ENCODE results near the gene MRTFA.

Gene MRTFA

DNA sequence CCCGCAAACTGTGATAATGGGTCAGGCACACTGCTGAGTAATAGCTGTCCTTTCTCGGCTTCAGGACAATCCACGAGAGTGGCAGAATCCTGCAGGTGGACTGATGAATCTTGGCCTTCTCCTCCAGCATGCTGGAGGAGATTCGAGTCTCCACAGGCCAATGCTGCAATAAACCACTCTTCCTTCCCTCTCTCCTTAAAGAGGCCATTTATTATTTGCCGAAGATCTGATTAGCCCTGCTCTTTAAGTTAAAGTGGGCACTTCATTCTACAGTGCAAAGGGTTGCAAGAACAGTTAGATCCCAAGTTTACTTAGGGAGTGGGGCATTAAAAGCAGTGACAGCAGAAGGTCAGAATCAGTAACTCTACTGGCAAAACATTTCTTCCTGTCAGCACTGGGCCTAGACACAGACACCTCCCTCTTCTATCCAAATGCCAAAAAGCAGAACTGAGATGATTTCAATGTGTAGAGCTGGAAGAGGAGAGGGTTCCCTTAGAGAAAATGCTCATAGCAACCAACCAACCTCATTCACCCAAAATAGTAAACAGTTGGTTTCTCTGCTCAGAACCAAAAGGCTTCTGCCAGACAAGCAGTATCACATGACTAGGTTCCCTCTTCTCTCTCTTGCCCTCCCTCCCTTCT is 144.4 kb downstream of the MRTFA start:
- no peak for DNase-seq (ENCODE audit: low read depth, low spot score)

- DNase-seq (ENCODE audit: low read depth, low spot score): no peak
These were observed 148.8 kb downstream of the MRTFA start for GRCh38 chr22:40487663-40488249.

DNA sequence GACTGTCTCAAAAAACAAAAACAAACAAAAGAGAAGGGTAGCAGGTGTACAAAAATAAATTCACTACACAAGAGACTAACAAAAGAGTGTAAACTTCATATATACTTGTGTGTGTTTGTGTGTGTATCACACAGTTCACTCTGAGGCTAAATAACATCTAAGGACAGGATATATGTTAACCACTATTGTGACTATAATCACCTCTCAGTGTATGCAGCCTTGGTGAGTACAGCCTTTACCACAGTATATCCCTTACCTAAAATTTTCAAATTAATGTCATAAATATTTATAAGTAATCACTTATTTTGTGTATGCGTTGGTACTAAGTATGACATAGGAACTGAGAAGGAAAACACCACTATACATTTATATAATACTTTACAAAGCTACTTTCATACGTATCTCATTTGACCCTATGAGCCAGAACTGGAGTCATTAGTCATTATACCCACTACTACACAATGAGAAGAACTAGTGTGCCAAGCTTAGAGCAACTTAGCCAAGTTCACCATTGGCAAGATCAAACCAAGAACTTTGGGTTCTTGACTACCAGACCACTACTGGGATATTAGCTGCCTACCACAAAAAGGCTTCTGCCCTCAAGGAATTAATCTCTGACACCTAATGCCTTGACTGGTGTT is 149.4 kb downstream of the MRTFA start:
- no peak for DNase-seq (ENCODE audit: low read depth, low spot score)

- no peak for DNase-seq (ENCODE audit: low read depth, low spot score)
These were observed 150.5 kb downstream of the MRTFA start for GRCh38 chr22:40485813-40486667.

DNA sequence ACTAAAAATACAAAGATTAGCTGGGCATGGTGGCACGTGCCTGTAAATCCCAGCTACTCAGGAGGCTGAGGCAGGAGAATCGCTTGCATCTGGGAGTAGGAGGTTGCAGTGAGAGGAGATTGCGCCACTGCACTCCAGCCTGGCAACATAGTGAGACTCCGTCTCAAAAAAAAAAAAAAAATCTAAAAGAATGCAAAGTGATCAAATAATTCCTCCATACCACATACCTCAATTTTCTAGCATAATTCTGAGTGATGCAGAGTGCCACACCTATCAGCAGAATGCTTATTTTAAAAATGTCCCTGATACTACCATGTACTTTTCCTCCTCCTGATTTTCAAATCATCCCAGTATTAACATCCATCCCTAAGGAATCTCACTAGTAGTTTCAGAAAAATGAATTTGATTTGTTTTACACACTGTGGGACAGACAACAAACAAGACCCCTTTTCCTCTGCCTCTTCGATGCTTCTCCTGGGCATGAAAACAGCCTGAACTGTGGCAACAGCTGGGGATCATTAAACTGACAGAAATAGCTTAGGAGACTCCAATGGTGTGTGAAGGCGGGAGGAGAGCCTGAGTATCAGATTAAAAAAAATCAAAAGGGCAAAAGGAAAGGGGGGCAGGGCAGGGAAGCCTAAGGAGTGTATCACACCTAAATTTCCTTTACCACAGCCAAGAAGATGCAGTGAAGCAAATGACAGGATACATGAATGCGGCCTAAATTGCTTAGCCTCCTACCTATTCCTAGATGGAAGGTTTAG is 151.4 kb downstream of the MRTFA start:
- DNase-seq (ENCODE audit: low read depth, low spot score): no peak

DNA sequence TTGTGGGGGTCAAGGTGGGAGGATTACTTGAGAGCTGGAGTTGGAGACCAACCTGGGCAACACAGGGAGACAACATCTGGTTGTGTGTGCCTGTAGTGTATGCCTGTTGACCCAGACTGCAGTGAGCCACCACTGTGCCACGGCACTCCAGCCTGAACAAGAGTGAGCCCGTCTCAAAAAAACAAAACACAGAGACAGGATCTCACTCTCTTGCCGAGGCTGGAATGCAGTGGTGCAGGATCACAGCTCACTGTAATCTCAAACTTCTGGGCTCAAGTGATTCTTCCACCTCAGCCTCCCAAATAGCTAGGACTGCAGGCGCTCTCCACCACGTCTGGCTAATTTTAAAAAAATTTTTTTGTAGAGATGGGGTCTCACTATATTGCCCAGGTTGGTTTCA is 153.6 kb downstream of the MRTFA start:
- DNase-seq (ENCODE audit: low read depth, low spot score): no peak

GRCh38 chr22:40482391-40482790 is 154.1 kb downstream of the MRTFA start:
- no peak for DNase-seq (ENCODE audit: low read depth, low spot score)

GRCh38 chr22:40480996-40481395 is 155.5 kb downstream of the MRTFA start:
- no peak for DNase-seq (ENCODE audit: low read depth, low spot score)

- DNase-seq (ENCODE audit: low read depth, low spot score): no peak
These were observed 156.5 kb downstream of the MRTFA start for GRCh38 chr22:40479887-40480538.

GRCh38 chr22:40479126-40479800 is 157.3 kb downstream of the MRTFA start:
- DNase-seq (ENCODE audit: low read depth, low spot score): no peak

DNA sequence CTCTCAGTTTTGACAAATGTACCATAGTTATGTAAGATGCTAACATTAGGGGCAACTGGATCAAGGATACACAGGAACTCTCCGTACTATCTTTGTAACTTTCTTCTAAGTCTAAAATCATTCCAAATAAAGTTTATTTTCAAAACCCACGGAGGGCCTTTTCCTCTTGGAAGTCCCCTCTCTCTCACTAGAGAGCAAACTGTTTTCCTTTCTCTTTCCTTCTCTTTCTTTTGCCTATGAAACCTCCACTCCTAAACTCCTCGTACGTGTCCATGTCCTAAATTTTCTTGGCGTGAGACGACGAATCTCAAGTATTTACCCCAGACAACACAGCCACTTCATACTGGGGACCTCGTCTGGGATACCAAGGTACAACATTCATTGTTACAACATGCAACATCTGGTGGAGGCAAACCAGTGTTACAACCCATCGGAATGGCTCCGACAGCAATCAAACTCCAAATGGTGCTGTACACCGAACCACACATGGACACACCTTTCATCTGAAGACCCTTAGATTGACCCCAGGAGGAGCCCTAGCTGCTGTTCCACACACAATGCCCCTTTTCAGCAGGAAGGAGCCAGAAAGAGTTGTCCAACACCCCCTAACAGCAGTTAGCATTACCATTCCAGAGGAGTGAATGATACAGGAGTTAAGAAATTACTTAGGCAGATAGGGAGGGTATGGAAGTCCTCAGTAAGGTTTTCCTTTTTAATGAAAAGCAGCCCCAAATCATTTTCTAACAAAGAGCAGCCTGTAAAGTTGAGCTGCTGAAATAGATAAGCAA is 158.0 kb downstream of the MRTFA start:
- no peak for DNase-seq (ENCODE audit: low read depth, low spot score)

- no peak for DNase-seq (ENCODE audit: low read depth, low spot score)
These were observed 158.7 kb downstream of the MRTFA start for GRCh38 chr22:40477683-40478337.

DNA sequence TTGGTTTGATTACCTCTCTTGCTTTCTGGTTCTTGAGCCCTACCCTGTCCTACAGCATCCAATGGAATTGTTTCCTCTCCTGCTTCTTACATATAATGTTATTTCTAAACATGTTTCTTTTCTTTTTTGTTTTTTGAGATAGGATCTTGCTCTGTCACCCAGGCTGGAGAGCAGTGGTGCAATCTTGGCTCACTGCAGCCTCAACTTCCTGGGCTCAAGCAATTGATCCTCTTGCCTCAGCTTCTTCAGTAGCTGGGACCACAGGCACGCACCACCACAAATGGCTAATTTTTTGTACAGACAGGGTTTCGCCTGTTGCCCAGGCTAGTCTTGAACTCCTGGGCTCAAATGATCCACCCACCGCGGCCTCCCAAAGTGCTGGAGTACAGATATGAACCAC is 160.2 kb downstream of the MRTFA start:
- no peak for DNase-seq (ENCODE audit: low read depth, low spot score)

GRCh38 chr22:40473703-40474102 is 162.8 kb downstream of the MRTFA start:
- DNase-seq (ENCODE audit: low read depth, low spot score): no peak

- no peak for DNase-seq (ENCODE audit: low read depth, low spot score)
These were observed 163.9 kb downstream of the MRTFA start for GRCh38 chr22:40472579-40472978.

- no peak for DNase-seq (ENCODE audit: low read depth, low spot score)
These were observed 164.5 kb downstream of the MRTFA start for GRCh38 chr22:40472051-40472450.

DNA sequence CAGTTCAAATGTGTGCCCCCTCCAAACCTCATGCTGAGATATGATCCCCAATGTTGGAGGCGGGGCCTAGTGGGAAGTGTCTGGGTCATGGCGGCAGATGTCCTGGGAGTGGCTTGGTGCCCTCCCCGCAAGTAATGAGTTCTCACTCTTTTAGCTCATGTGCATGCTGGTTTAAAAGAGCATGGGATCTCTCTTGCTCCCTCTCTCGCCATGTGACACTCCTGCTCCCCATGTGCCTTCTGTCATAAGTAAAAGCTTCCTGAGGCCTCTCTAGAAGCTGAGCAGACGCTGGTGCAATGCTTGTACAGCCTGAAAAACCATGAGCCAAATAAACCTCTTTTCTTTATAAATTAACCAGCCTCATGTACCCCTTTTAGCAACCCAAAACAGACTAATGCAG is 167.3 kb downstream of the MRTFA start:
- DNase-seq (ENCODE audit: low read depth, low spot score): no peak

GRCh38 chr22:40468616-40469015 is 167.9 kb downstream of the MRTFA start:
- no peak for DNase-seq (ENCODE audit: low read depth, low spot score)

- no peak for DNase-seq (ENCODE audit: low read depth, low spot score)
These were observed 169.5 kb downstream of the MRTFA start for GRCh38 chr22:40466976-40467375.
